GM18519 (cell line): ENCODE measurements around the gene AK2.
"Not testable (repeated sequence)": the region's sequence is repeated elsewhere in the genome, so short reads cannot be mapped to it uniquely, and the experiment has no call there.

Experiments used
- ATAC-seq: cut with Tn5 transposase; IDR thresholded peaks from one replicate; pipeline ENCODE4 v1.9.1; 2021; ENCODE audit warnings: mild to moderate bottlenecking, moderate library complexity; ENCODE audit not compliant: unreplicated experiment, low FRiP score

AK2 gene

DNA sequence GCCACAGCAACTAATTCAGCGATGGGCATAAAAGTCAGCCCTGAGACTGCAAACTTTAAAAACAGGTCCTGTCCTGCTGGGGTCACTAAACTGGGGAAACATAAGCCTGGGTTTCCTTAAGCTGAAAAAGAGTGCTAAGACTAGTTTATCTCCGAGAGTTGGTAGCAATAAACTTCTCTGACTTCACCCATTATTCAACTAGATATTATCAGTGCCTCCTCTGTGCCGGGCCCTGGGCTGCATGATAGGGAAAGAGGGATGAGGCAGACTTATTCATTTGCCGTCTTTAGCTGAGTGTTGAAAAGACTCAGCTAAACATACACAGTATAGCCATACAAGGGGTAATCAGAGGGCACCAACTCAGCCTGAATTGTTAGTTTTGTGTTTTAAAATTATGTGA, 33.0 kb downstream of the AK2 start:
- no peak for ATAC-seq

DNA sequence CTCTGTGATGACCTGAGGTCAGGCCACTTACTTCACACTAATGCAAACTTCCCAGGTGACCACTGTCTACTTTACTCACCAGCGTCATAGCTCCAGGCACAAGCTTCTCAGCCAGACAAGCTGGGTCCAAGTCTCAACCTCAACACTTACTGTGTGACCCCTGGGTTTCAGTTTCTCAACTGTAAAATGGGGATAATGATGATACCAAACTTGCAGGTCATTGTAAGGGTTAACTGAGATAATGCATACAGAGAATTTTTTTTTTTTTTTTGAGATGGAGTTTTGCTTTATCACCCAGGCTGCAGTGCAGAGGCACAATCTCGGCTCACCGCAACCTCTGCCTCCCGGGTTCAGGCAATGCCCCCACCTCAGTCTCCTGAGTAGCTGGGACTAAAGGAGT, 34.7 kb downstream of the AK2 start:
- ATAC-seq, result no peak

DNA sequence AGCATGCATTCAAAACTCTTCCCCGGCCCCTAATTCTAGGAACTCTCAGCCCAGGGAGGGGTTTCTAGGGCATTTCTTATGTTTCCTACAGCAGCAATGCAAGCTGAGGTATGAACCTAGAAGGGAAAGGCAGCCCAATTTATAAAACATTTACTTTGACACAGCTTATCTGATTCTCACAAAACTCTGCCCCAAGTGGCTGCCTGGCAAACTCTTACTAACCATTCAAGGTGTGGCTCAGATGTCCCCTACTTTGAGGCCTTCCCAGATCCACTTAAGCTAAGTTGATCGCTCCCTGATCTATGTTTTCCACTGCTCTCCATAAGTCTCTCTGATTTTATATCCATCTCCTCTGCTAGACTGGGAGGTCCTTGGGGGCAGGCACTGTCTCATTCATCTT, 35.4 kb downstream of the AK2 start:
- ATAC-seq, result no peak

DNA sequence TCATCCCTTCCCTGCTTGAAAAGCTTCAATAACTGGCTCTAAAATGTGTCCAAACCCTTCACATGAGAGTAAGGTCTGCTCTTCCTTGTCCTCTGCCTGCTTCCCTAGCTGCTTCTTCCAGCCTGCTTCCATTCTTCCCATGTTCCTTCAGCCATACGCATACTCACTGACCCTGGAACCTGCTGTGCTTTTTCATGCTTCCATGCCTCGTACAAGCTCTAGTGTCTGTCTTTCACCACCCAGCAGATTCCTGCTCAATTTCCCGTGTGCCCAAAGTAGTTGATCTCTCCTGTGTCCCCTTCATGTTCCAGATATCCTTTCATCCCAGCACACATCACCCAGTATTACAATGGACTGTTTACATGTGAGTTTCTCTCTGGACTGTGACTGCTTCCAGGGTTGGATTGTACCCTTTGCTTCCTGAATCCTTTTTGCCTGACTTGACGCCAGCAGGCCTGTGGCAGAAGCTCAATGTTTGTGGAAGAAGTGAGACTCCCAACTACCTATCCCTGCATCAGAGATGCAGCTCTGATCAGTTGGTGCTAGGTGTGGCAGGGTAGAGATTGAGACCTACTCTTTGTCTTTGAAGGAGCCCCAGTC, 36.2 kb downstream of the AK2 start:
- no peak for ATAC-seq

DNA sequence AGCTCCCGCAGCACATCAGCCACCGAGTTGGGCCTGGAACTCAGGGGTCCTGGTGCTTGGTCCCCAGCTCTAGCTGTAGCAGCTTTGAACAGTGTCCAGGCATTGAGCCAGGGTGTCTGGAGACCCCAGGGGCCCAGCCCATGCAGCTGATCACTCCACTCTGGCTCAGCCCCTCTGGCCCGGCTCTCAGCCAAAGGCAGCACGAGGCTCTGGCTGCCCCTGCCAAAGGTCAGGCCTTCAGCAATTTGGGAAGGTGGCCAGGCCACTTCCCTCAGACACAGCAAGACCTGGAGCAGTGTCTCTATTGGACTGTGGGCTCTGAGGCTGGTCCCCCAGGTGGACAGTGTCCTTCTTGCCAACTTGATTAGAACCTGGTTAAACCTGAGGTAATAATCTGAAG, 37.7 kb downstream of the AK2 start:
- ATAC-seq, result no peak

DNA sequence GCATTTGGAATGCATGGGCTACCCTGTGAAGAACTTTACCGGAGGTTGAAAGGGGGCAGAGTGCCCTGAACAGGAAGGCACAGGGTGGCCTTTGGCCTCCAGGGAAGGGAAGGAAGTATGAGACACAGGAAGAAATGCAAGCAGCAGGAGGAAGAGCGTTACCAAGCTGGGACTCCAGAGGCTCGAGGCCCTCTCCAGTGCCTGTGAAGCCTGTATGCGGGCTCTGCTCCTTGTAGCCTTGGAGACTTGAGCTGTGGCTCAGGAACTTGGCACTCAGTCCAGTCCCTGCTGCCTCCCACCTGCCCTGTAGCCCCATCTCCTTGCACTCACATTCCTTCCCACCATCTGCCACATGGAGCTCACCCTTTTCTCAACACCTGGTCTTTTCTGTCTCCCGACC, 38.6 kb downstream of the AK2 start:
- no peak for ATAC-seq

DNA sequence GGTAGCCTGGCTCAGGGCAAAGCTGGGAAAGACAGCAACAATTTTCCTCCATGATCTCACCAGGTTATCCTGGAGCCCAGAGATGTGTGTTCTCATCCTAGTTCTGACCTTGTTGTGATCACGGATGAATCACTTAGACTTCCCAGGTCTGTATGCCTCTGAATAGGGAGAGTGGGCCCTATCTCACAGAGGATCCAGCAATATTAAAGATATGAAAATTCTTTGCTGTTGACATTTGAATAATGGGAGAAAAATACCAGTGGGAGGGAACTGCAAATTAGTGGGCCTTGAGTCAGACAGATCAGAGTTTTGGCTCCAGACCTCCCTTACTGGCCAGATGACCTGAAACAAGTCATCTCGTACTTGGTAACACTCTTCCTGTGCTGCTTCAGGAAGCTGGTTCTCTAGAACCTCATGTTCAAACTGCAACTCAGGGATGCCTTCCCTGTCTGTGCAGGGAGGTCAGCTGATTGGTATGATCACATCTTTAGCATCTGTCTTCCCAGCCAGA, 39.2 kb downstream of the AK2 start:
- no peak for ATAC-seq

DNA sequence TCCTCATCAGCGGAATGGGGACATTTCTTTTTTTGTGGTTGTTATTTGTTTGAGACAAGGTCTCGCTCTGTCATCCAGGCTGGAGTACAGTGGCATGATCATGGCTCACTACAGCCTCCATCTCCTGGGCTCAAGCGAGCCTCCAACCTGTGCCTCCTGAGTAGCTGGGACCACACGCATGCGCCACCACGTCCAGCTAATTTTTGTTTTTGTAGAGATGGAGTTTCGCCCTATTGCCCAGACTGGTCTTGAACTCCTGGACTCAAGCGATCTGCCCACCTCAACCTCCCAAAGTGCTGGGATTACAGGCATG, 43.4 kb downstream of the AK2 start:
- not testable (repeated sequence) for ATAC-seq

DNA sequence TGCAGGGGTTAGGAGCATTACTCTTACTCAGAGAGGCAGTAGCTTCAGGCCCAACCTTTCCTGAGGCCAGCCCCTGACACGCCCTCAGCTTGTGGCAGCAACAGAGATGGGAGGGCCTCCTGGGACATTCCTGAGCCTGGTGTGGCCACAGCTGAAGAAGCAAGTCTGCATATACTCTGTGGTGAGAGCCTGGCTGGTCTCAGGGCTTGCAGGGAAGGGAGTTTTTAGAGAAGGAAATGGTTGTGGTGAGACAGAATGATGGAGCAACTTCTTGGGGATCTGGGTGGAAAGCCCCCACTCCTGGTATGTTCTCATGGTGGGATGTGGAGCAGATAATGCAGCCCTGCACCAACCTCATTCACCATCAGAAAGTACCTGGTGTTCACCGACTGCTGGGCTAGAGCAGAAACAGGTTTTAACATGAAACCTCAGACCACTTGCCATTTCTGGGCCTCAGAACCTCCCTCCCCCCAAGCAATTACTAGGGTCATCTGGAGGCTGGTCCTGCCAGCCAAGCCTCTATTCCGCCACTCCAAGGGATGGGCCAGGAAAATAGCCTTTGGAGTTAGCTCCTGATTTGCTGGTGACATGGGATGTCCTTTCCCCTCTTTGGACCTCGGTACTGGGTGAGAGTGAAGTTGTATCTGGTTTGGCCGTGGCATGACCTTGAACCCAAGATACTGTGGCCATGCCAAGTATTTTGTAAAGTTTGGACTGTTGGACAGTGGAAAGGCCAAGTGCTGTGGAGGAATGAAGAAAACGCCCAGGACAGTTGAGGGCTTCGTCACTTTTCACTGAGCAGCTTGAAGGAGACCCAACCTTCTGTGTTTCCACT, 44.0 kb downstream of the AK2 start:
- ATAC-seq, result peak; percentile 57

DNA sequence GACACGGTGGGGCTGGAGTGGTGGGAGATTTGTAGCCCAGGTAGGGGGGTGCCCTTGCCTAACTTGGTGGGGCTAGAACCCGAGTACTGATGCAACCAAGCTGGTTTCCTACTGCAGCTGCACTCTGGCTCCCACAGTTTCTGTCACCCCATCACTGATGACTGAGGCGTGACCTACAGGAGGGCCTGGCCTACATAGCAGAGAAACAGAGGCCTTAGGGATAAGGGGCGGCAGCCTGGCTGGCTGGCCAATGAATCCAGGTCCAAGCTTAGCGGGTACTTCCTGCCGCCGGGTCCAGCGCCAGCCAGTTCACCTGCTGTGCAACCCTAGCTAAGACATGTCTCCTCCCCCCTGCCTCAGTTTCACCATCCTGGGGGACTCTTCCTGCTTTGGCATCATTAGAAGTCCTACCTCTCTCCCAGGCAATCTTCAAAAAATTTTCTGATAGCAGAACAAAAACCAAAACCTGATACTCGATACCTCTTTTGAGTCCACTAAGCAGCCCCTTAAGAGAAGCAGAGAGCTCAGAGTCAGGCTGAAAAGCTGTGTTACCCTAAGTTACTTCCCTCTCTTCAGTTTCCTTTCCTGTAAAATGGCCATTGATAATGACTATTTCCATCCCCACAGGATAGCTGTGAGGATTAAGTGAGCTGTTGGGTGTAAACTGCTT, 44.7 kb downstream of the AK2 start:
- ATAC-seq, result peak; percentile 24

DNA sequence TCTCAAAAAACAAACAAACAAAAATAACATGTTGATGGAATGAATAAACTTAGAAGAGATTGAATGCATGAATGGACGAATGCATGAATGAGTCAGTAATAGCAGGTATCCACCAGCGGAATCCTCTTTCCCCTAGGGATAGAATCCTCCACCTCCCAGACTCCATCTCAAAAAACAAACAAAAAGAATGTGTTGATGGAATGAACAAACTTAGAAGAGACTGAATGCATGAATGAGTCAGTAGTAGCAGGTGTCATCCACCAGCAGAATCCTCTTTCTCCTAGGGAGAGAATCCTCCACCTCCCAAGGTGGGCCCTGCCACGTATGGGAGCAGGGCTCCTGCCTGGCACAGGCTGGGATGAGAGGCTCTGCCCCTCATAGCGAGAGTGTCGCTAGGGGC, 45.3 kb downstream of the AK2 start:
- no peak for ATAC-seq

DNA sequence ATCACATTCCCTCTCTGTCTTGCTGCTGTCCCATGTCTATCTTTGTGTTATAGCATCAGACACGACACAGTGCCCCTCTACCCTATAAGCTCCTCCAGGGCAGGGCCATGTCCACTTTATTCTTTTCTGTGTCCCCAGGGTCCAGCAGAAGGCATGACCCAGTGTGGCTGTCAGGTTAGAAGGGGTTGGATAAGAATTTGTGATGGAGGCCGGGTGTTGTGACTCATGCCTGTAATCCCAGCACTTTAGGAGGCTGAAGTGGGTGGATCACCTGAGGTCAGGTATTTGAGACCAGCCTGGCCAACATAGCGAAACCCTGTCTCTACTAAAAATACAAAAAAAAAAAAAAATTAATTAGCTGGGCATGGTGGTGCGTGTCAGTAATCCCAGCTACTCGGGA, 45.8 kb downstream of the AK2 start:
- no peak for ATAC-seq

DNA sequence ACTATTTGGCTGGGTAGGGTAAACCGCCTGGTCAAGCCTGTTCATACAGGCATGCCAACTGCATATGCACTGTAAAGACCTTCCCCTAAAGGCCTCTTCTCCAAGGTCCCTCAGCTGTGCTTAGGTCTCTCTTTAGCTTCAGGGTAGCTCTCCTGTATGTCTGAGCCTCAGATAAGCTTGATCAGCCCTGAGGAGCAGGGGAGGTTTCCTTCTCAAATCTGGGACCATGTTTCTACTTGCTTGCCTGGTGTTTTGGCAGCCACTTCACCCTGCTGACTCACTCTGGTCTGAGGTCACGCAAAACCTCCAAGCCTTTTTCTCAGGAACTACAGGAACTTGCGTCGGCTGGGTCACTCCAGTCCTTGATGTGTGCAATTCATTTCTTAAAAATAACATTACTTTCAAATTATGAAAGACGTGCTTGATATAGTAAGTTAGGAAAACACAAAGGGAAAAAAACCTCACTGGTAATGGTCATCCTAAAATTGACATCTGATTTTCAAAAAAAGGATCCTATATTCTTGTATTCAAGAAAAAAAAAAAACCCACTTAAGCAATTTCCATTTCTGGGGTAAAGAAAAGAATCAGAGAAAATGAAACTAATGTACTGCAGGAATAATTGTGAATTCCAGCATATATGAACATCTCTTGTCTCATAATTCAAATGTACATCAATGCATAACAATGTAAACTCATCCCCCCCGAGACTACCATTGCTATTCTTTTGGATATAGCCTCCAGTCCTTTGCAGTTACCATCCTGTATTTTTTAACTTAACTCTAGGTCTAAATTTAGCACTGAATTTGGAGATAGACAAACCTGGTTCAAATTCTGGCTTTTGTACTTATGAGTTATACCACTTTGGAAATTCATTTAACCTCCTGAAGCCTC, 47.3 kb downstream of the AK2 start:
- ATAC-seq, result no peak

DNA sequence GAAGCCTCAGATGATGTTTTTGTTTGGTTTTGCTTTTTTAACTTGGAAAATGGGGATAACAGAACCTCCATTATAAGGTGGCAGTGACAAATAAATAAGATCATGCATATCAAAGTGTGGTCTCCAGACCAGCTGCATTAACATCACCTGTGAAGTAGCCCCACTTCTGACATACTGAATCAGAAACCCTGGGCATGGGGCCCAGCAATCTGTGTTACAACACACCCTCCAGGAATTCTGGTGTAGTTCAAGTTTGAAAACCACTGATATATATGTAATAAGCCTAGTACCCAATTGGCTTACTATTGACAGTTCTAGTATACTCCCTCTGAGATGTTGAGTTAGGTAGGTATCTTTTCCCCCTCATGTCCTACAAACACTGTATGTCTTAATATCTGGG, 48.0 kb downstream of the AK2 start:
- ATAC-seq, result no peak

DNA sequence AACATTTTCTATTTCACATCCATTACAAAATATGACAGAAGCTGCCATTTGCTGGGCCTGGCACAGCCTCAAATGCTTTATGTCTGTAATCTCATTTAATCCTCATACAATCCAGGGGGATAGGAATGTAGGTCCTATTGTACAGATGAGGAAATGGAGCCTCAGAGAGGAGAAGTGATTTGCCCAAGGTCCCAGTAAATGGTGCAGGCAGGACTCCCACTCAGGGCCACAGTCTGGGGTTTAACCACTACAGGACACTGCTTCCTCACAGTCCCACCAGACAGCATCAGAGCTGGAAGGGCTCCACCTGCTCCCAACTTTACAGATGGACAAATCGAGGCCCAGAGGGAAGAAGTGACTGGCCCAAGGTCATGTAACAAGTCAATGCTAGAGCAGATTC, 51.5 kb downstream of the AK2 start:
- ATAC-seq, result no peak

DNA sequence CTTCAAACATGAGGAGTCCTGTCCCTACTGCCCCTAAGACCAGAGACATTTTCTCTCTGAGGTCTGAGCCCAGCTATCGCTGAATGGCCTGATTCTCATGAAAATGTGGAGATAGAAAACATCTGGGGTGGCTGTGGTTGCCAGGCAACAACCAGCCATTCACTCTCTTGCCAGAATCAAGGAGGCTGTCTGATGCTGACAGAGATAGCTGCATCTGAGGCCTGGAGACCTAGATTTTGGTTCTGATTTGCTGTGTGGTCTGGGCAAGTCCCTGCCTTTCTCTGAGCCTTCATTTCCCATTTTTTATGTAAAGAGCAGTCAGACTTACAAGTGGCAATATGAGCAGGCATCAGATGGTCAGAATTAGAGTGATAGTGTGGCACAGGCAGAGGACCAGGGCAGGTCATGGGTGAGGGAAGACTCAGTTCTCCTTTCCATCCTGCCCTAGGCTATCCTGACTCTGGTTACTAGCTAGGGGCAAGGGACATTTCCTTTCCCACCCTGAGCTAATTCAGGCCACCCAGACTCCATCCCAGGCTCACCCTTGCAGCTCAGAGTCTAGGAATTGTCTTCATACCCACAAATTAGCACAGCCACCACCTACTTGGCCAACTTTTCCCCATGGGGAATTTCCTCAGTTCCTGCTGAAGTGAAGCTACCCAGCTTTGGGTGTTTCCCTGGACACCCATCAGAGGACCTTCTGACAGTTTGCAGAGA, 52.1 kb downstream of the AK2 start:
- no peak for ATAC-seq

DNA sequence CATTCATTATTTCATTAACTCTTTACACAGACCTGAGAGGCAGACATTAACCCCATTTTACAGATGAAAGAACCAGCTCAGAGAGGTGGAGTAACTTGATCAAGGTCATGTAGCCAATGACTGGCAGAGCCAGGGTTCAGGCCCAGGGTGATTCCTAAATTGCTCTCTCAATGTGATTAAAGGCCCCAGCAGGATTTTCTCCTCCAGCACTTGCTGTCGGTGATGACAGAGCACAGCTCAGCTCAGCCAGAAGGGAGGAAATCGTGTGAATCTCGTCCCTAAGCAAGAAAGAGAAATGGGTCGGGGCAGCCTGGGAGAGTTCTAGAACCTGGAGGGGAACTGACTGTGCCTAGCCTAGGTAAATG, 52.6 kb downstream of the AK2 start:
- ATAC-seq, result no peak

DNA sequence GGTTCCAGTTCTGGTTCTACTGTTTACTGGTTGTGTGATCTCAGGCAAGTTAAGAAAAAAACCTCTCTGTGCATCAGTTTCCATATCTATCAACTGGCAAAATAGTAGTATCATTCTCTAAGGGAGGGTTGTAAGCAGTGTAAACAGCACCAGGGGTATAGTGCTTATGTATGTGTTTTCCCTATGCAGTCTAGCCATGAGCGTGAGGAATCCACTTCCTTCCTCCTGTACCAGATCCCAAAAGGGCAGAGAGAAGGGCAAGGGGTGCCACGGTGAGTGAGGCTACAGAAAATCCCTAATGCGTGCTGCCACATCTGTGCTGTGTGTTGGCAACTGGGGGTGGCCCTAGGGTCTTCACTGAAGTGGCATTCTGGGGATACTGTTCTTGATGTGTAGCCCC, 53.7 kb downstream of the AK2 start:
- ATAC-seq, result no peak

DNA sequence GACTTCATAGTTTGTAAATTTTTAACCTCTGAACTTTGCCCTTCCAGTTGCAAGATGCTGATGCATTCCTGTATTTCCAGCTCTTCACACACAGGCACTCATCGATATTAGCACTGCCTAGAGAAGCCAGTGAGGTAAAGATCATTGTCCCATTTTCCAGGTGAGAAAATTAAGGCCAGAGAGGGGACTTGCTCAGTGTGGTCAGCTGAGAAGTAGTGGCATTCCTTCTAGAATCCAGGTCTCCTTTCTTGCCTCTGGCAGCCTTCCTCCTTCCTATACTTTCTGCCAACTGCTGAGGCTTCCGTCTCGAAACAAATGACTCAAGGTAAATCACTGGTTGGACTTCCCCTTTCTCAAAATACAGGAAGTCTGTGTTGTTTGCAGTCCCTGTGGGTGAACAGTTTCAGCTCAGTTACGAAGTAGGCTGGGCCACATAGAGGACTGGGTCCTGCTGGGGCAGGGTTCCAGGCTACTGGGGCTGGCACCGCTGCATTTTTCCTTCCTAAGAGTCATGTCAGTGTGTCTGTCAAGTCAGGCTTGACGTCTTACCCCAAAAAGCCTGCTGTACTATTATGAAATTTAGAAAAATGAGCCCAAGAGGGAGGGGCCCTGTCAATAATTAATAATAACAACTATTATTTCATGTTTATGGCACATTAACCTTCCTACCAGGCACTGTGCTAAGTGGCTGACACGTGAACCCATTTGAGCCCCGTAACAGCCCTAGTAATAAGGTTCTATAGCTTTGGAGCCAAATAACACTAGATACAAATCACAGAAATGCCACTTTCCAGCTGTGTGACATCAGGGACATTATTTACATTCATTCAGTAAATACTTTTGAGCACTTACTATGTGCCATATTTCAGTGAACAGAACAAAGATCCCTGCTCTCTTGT, 55.4 kb downstream of the AK2 start:
- ATAC-seq, result peak; percentile 82
